ENCODE measurements around the gene KIF23. TPM values are rescaled to one million over a fixed set of nuclear protein-coding genes. Genes with fewer than 3 reads are reported as not detected.
"Not testable (repeated sequence)": the region's sequence is repeated elsewhere in the genome, so short reads cannot be mapped to it uniquely, and the experiment has no call there.

Gene KIF23
- polyA plus RNA-seq, 1 donor: 59.4 TPM

DNA sequence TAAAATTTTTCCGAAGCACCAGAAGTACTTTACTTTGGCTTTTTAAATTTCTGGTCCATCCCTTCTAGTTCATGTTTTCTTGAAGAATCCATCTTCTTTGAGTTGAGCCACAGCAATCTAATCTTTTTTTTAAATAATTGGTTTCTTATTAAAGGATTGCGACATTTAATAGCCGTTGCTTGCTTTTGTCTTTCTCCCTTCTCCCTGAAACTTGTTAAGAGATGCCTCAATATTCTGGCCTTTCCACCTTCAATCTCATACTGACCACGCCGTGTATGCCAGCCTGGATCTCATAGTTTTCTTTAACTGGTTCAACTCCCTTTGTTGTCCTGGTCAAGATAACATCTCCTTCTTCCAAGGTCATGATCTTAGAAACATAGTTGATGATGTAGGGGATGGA, 20.1 kb downstream of the KIF23 start:
- DNase-seq: no peak

DNA sequence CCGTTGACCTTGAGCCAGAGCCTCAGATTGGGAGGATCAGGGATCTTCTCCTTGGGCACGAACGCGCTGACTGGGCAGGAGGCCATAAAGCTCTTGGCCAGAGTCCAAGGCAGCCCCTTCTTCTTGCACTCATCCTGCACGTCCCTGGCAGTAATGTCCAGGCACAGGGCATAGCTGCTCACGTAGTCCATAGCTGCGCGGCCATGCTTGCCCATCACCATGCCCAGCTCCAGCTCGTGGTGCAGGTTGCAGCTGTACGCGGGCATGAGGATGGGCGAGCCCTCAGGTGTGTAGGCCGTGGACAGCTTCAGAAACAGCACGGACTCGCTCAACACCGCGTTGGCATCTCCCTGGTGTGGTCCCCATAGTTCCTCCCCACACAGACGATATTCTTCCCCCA, 20.5 kb downstream of the KIF23 start:
- DNase-seq: no peak

DNA sequence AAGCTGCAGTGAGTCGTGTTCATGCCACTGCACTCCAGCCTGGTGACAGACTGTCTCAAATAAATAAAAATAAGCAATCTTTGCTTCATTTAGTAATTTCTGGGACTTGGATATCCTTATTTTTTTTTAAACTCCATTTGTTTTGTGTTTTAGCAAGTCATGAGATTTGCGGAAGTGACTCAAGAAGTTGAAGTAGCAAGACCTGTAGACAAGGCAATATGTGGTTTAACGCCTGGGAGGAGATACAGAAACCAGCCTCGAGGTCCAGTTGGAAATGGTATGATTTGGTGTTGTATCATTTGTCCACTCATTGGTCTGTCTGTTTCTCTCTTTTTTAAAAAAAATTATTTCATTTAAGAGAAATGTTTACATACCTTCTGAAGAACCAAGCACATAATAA, 21.8 kb downstream of the KIF23 start:
- no peak for DNase-seq

DNA sequence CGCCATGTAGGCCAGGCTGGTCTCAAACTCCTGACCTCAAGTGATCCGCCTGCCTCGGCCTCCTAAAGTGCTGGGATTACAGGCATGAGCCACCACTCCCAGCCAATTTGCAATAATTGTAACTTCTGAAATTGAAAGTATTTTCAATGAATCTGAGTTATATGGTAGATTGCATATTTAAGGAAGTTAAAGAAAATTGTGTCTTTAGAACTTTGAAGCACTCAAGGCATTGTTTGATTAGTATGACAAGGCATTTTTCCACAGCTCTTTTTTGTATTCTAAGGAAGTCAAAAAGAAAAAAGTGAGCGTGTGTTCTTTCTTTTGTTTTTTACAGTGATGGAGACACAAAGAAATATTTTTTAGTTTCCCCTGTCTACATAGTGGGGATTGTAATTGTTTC, 22.8 kb downstream of the KIF23 start:
- no peak for DNase-seq

DNA sequence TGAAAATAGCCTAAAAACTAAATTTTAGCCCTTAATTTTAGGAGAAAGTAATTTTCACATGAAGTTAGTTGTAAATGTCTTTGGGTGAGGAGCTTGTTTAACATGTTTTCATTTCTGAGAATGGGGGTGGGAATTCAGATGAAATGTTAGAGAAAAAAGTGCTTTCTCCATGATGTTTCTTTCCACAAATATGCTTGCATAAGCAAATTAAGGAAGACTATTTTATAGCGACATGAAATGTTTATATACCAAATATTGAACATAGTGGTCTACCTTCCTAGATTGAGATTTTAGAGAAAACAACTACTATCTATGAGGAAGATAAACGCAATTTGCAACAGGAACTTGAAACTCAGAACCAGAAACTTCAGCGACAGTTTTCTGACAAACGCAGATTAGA, 25.5 kb downstream of the KIF23 start:
- no peak for DNase-seq

DNA sequence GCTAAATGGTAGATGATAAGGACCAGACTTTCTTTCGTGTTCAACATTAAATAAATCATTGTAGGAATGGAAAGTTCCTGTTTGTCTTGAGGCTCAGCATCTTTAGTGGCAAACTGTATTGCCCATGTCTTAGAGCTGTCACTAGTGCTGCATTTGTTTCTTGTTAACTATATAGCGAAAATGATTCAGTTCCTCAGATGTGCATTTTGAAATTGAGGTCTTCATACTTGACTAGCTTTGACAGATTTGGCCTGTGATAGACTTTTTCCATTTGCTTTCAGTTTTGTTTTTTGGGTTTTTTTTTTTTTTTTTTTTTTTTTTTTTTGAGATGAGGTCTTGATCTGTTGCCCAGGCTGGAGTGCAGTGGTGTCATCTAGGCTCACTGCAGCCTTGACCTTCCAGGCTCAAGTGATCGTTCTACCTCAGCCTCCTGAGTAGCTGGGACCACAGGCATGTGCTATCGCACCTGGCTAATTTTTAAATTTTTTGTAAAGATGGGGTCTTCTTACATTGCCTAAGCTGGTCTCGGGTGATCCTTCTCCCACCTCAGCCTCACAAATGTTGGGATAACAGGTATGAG, 29.0 kb downstream of the KIF23 start:
- DNase-seq: no peak

DNA sequence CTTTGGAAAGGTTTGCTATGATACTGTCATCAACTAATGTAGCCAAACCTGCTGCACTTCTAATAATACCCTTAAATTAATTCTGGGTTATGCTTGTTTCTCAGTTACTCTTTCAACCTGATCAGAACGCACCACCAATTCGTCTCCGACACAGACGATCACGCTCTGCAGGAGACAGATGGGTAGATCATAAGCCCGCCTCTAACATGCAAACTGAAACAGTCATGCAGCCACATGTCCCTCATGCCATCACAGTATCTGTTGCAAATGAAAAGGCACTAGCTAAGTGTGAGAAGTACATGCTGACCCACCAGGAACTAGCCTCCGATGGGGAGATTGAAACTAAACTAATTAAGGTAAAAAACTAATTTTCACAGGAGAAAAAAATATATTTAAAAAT, 30.5 kb downstream of the KIF23 start:
- DNase-seq: no peak

DNA sequence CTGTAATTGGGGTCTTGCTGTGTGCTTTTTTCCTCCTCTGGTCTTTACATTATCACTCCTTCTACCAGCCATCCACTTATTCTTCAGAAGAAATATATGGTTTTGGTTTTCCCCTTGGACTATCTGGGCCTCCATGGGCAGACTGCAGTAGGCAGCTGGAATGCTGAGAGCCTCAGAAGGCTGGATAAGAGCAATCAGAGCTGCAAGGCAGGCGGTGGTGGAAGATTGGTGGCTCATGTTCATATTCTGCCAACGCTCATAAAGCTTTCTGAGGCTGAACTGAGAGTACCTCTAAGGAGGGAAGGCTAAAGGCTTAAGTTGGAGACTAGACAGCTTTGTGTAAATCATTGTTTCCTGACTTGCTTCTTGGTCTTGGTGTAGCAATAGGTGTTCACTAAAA, 32.8 kb downstream of the KIF23 start:
- no peak for DNase-seq

DNA sequence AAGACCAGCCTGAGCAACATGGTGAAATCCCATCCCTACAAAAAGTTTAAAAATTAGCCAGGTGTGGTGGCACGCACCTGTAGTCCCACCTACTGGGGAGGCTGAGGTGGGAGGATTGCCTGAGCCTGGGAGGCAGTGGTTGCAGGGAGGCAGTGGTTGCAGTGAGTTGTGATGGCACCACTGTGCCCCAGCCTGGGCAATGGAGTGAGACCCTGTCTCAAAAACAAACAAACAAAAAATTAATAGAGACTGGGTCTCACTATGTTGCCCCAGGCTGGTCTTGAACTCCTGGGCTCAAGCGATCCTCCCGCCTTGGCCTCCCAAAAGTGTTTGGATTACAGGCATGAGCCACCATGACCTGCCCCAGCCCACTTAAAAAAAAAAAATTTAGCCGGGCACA, 36.1 kb downstream of the KIF23 start:
- DNase-seq: not testable (repeated sequence)

DNA sequence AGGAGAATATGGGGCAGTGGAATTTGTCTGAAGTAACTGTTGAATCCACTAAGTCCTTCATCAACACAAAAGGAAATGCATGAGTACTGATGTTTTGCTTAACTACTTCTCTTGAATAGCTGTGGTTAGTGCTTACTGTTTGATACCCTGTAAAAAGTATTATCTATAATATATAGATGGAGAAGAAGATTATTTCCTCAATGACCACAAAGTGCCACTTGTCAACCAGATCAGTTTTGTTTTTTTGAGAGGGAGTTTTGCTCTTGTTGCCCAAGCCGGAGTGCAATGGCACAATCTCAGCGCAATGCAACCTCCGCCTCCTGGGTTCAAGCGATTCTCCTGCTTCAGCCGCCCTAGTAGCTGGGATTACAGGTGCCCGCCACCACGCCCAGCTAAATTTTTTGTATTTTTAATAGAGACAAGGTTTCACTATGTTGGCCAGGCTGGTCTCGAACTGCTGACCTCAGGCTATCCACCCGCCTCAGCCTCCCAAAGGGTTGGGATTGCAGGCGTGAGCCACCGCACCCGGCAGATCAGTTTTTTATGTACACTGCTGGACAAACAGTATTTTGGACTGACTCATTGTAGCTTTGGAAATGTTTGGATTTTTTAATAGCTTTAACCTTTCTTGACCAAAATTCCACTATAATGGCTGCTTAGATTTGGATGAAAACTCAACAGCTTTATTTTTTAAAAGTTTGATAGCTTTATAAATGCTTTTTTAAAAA, 37.0 kb downstream of the KIF23 start:
- DNase-seq: no peak

DNA sequence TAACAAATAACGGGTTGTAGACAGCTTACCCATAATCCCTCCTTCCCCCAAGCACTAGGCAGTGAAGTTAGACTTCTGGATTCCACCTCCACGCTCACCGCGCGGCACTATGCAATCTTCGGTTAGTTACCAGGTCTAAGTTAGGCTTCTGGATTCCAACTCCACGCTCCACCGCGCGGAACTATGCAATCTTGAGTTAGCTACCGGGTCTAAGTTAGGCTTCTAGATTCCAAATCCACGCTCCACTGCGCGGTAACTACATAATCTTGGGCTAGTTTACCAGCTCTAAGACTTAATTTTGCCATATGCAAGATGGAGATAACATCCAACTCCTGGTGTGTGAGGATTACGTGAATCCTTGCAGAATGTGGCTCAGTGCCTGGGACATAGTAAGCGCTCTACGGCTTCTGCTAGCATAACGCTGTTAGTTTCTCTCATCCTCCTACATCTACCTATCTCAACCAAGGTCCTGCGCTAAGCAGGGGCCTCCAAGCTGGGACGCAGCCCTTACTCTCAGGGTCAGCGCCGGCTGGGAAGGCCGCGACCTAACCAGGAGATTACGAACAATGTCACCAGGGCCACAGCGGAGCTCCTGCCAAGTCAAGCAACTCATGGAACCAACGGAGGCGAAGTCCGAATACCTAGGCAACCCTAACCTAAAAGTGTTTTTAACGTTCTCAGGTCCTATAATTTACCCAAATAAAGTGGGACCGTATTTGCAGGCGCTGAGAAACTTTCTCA, 38.0 kb downstream of the KIF23 start:
- peak; percentile 46 for DNase-seq

DNA sequence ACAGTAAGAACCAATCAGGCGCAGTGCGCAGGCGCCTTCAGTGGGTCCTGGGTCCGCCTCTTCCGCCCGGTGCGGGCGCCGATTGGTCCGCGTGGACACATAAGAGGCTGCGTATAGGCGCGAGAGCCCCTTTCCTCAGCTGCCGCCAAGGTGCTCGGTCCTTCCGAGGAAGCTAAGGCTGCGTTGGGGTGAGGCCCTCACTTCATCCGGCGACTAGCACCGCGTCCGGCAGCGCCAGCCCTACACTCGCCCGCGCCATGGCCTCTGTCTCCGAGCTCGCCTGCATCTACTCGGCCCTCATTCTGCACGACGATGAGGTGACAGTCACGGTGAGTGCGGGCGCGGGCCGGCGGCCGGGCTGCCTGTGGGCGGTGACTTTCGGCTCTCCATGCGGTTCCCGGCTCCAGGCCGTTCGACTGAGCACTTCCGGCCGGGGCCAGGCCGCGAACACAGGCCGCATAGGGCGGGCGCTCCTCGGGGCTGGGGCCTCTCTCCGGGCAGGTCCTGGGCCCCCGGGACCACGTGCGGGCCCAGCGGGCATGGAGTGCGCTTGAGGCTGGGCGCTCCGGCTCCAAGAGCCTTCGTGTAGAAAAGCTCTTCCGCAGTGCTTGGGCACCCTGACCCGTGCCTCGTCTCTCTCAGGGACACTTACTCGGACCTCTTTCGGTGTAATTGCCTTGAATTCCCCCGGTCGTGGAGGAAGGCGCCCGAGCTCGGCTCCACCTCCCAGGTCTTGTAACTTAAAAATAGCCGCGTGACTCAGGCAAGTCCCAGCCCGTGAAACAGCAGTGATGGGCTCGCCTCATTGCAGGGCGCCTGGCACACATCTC, 38.8 kb downstream of the KIF23 start, which contains the start of gene RPLP1:
Gene RPLP1 (plus strand): TSS at position 127 of the 830 bp plus-strand sequence. CDS start 131 bp downstream, at position 258.
- peak; percentile 95 for DNase-seq

DNA sequence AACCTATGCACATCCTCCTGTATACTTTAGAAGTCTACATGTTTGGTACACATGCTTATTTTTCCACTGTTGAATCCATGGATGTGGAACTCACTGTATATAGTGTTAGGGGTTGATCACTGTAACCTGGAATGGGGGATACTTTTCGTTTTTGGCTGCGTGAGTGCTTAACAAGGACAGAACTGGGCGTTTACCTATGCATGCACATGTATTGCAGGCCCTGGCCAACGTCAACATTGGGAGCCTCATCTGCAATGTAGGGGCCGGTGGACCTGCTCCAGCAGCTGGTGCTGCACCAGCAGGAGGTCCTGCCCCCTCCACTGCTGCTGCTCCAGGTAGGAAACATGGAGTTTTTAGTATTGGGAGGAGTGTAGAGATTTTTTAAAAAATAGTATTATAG, 40.8 kb downstream of the KIF23 start:
- no peak for DNase-seq

DNA sequence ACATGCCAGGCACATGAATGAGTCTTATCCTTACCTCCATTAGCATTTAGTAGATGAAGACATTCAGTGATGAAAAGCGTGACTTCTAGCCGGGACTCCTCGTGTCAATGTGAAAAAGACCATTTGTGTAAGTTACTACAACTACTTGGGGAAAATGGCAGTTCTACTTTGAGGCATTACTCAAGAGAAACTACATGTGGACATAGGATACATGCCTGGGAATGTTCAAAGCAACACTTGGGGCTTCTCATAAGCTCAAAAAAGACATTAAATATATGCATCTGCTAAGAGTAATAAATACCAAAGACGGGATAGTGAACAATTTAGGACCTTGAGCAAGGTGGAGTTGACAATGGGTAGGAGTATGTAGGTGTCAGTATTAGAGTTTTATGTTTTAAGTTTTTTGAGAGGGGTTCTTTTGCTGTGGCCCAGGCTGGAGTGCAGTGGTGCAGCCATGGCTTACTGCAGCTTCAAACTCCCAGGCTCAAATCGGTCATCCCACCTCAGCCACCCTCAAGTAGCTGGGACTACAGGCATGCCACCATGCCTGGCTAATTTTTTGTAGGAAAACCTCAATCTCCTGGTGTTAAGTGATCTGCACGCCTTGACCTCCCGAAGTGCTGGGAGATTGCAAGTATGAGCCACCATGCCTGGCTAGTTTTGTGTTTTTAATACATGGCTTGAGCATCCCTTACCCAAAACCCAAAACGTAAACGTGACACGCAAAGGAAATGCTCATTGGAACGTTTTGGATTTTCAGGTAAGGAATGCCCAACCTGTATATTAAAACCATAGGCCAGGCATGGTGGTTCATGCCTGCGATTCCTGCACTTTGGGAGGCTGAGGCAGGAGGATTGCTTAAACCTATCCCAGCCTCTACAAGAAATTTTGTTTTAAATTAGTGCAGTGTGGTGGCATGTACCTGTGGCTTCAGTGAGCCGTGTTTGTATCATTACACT, 42.3 kb downstream of the KIF23 start:
- DNase-seq: no peak

DNA sequence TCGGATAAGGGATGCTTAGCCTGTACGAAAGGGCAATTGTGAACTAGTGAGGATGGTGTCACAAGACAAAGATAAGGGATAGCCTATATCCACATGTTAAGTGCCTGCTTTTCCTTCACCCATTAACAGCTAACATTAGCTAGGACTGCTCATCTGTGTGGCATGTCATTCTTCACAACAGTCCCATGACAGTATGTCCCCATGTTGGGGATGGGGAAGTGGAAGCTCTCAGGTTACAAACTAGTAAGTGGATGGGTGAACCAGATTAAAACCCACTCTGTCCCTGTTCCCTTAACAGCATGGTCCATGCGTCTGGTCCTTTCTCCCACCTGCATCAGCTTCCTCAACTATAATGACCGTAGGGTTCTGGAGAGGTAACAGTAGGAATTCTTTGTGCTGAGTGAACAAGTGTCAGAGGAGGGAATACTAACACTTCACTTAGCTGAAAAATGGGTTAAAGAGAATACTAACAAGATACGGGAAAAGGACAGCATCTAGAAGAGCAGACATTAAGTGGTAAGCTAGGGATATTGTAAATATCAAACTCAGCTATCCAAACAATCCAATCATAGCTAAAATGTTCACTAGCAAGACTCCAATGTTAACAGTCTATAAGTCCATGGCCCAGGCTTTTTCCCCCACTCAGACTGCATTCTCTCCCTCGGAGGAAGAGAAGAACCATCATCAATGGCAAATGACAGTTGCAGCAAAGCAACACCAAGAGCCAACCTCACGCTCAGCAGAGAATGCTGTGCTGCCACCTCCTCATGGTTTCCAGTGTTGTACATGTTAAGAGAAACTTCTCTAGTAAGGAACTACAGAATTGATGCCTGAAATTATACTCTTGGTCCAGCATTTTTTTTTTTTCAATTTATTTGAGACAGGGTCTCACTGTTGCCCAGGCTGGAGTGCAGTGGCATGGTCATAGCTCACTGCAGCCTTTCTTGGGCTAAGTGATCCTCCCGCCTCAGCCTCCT, 43.4 kb downstream of the KIF23 start:
- DNase-seq: no peak

DNA sequence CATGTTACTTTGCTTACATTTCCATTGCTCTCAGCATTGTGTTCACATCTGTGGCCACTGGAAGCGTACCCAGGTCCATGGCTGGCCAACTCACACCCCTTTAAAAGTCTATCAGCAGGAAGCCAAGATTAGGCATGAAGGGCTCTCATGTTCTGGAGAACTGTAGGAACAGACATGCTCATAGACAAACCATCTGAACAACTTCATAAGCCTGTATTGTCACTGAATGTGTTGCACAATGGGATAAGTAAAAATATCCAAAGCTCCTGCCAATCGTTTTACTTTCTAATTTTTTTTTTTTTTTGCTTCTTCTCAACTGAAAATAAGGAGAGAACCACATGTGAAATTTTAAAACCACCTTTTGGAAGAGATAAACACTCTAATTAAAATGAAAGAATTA, 44.9 kb downstream of the KIF23 start:
- DNase-seq: no peak

DNA sequence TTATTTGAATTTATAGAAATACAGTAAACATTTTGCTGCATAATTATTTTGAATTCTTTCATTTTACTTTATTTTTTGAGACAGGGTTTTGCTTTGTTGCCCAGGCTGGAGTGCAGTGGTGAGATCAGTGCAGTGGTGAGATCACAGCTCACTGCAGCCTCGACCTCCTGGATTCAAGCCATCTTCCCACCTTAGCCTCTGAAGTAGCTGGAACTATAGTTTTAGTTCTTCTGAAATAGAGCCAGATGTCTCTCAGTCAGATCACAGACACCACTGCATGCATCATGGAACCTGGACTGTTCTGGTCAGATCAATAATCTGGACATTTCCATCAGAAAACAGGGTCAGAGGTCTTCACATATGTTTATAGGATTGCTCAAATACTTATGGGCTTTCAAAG, 46.3 kb downstream of the KIF23 start:
- DNase-seq: no peak

DNA sequence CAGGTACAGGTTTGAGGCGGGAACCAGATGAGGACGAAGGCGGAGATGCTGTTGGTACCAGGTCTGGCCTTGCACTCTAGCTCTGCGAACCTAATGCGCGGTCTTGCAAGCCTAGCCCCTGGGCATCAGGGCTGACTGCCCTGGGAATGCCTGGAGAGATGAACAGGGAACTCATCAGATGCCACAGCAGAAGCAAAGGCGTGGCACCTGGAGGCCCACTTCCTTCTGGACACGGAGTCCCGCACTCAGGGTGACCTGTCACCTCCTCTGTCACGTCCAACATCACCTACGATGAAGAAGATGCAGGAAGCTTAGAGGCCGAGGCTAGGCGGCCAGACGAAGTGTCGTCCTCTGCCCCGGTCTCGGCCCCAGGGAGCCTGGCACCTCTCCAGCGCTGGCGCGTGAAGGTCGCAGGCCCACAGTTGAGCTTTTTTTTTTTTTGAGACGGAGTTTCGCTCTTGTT, 47.9 kb downstream of the KIF23 start:
- DNase-seq: no peak

DNA sequence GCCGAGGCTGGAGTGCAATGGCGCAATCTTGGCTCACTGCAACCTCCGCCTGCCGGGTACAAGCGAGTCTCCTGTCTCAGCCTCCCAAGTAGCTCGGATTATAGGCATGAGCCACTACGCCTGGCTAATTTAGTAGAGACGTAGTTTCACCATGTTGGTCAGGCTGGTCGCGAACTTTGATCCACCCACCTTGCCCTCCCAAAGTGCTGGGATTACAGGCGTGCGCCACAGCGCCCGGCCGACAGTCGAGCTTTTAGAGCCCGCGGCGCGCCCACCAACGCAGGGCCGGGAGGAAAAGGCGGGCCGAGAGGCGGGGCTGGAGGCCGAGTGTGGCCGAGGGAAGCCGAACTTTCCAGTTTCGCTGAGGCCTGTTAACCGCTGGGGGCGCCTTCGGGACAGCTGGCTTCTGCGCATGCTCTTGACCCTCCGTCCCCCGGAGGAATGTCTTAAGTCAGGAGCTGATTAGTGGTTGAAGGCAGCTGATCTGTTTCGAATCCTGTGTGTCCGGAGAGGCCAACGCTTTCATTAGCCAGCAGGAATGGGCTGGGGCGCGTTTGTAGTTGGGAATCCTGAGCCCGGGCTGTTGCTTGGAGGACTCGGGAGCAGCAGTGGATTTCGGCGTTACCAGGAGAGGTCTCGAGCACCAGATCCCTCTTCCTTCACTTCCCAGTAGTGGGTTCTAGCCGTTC, 48.5 kb downstream of the KIF23 start:
- peak; percentile 98 for DNase-seq

All from left kidney (tissue), 2 donors.